Stimulated activated naive CD8-positive, alpha-beta T cell treated with anti-CD3 and anti-CD28 coated beads, Interleukin-15, Interleukin-2, amounts not matched to agents 100 U/mL and 50 U/mL, for 24 hours (primary cell): ENCODE results near the gene DTX2.
"Not testable (repeated sequence)": the region's sequence is repeated elsewhere in the genome, so short reads cannot be mapped to it uniquely, and the experiment has no call there.

Source experiments
- ATAC-seq: fragments of 150-1000 bp; cut with Tn5 transposase; one replicate; pipeline ENCODE4 v1.10.0; 2021
- DNase-seq: peaks from one replicate; pipeline ENCODE4 v3.0.0; 2021

DTX2 gene

GRCh38 chr7:76461464-76462101 is at the start of gene DTX2:
DTX2 (plus strand) TSS chr7:76461709; CDS start chr7:76480510, 18,801 bp downstream.
- DNase-seq (peak; percentile 54), ATAC-seq (peak; percentile 99)

DNA sequence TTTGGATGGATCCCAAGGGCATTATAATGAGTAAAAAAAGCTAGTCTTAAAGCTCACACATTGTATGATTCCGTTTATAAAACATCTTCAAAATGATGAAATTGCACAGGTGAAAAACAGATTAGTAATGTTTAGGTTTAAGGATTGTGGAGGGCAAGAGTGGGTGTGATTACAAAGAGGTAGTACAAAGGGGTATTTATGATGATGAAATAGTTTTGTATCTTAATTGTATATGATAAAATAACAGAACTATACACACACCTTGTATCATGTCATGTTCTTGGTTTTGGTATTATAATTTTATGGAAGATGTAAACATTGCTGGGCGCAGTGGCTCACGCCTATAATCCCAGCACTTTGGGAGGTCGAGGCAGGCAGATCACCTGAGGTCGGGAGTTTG is 49.3 kb upstream of the DTX2 start:
- DNase-seq (no peak), ATAC-seq (no peak)

DNA sequence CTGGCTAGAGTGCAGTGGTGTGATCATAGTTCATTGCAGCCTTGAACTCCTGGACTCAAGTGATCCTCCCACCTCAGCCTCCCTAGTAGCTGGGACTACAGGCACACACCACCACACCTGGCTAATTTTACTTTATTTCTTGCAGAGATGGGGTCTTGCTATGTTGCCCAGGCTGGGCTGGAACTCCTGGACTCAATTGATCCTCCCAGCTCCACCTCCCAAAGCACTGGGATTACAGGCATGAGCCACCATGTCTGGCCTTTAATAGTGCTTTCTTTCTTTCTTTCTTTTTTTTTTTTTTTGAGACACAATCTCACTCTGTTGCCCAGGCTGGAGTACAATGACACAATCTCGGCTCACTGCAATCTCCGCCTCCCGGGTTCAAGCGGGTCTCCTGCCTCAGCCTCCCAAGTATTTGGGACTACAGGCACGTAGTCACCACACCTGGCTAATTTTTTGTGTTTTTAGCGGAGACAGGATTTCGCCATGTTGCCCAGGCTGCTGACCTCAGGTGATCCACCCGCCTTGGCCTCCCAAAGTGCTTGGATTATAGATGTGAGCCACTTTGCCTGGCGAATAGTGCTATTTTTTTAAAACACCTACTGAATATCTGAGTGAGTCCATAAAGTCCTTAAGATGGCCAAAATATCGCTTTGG is 43.7 kb upstream of the DTX2 start:
- ATAC-seq, DNase-seq: not testable (repeated sequence)

- not testable (repeated sequence) for DNase-seq, ATAC-seq
Observed at GRCh38 chr7:76421097-76421496, 40.4 kb upstream of the DTX2 start.

DNA sequence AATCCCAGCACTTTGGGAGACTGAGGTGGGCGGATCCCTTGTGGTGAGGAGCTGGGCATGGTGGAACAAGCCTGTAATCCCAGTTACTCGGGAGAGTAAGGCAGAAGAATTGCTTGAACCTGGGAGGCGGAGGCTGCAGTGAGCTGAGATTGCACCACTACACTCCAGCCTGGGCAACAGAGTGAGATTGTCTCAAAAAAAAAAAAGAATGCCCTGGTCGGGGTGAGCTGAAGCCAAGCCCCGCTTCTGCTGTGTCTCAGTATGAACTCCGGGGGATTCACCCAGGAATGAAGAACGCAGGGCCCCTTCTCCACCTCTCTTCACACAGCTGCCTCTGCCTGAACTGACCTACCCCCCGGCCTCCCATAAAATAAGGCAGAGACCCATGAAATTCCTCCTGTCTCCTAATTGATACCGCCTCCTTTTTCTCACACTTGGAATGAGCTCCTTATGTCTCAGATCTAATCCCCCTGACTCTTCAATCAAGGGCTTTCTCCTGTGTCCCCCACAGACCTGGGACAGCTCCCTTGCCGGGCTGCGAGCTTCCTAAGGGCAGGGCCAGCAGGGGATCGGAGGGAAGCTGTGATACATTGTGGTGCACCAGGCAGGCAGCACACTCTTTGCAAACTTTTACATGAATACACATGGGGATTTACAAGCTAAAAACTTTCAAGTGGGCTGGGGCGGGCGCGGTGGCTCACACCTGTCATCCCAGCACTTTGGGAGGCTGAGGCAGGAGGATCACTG is 37.7 kb upstream of the DTX2 start:
- DNase-seq (no peak), ATAC-seq (no peak)

- no peak for ATAC-seq
Observed at GRCh38 chr7:76424413-76425111, 36.9 kb upstream of the DTX2 start, which contains the start of gene ZP3. ZP3 (plus strand) TSS chr7:76424950; CDS start chr7:76424965, 15 bp downstream.

DNA sequence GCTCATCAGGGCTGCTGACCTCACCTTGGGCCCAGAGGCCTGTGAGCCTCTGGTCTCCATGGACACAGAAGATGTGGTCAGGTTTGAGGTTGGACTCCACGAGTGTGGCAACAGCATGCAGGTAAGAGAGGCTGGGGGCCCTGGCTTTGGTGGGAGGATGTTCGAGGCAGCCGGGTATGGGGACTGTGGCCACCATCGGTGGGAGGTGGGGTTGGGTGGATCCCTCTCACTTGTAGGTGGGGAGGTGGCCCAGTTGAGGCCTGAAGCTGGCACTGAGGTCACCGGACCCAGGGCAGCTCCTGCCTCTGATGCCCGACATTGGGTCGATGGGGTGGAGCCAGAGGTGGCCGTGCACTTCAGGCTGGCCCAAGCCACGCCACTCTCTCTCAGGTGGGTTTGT is 36.4 kb upstream of the DTX2 start:
- ATAC-seq (no peak), DNase-seq (no peak)

More at GRCh38 chr7:76424413-76425111, 36.9 kb upstream of the DTX2 start, which contains the start of gene ZP3:
- DNase-seq: no peak

DNA sequence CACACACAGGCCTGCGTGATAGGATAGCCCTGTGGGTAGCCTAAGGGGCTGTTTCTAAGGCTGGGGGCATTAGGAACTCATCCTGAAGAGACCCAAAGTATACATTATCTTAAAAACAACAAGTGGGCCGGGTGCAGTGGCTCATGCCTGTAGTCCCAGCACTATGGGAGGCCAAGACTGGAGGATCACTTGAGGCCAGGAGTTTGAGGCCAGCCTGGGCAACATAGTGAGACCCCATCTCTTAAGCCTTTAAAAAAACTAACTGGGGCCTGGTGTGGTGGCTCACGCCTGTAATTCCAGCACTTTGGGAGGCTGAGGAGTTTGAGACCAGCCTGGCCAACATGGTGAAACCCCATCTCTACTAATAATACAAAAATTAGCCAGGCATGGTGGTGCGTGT is 36.0 kb upstream of the DTX2 start:
- not testable (repeated sequence) for ATAC-seq, DNase-seq

DNA sequence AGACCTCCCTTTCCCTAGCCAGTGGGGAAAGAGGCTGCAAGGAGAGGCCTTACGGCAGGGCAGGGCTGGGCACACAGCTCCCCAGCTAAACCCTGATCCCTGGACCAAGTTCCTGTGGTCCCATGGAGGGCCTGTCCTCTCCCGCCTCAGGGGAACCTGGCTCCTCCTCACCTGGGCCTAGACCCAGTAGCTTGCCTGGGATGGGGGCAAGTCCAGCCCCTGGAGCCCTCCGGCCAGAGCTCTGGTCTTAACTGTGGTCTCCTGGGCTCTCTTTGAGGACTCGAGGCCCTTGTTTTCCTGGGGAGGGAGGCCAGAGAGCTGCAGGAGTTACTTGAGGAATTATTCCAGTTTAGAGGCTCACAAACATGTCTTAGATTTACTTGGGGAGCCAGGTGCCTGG is 35.3 kb upstream of the DTX2 start:
- no peak for DNase-seq
- ATAC-seq: no peak

GRCh38 chr7:76427635-76428034 is 33.9 kb upstream of the DTX2 start:
- no peak for DNase-seq
- no peak for ATAC-seq

DNA sequence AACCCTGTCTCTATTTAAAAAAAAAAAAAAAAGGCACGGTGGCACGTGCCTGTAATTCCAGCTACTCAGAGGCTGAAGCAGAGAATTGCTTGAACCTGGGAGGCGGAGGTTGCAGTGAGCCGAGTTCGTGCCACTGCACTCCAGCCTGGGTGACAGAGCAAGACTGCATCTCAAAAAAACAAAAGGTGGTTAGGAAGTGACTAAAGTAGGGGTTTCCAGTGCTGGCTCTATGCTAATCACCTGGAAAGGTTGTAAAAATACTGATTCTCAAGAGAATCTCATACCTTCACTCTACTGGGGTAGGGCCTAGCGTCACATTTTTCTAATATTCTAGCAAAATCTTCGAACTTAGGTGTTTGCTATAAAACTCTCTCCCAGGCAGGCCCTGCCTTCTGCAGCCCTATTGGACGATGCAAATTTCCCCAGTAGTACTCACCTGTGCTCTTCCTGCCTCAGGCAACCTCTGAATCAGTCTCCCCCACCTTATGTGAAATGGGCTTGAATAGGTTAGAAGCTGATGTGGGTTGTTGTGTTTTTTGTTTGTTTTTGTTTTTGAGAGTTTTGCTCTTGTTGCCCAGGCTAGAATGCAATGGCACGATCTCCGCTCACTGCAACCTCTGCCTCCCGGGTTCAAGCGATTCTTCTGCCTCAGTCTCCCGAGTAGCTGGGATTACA is 33.2 kb upstream of the DTX2 start:
- ATAC-seq: no peak
- no peak for DNase-seq

GRCh38 chr7:76428868-76429805 is 32.4 kb upstream of the DTX2 start:
- no peak for ATAC-seq
- no peak for DNase-seq

- ATAC-seq (no peak), DNase-seq (no peak)
Observed at GRCh38 chr7:76430211-76430610, 31.3 kb upstream of the DTX2 start.

DNA sequence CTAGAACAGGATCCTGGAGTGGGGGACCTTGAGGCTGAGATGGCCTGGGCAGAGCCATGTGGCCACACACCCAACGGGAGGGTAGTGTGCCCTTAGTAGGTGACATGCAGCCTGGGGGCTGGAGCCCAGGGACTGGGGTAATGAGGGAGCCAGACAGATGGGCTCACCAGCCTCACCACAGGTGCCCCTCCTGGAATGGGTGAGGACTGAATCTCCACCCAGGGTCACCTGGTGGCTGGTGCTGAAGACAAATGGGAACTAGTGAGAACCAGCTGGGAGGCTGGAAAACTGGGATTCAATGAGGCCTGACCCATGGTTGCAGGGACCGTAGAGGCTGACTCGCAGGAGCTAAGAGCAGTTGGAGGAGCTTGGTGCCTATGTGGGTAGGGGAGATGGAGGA is 30.7 kb upstream of the DTX2 start:
- DNase-seq (no peak), ATAC-seq (no peak)

DNA sequence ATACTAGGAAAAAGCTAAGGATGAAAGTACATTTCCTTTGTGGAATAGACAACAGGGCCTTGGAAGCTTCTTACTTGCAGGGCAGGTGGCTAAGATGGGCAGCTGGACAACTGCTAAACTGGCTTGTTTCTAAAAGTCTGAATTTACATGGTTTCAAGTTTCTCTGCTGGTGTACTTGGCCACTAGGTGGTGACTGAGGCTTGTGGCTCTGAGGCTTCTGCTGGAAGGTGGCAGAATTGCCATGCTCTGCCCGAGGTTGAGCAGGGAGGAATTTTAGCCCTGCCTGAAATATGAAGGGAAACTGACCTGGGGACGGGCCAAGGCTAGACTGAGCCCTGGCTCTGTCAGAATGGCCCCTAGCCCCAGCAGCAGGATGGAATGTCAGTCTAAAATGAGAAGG is 23.6 kb upstream of the DTX2 start:
- peak; percentile 67 for ATAC-seq
- DNase-seq: peak; percentile 65

- not testable (repeated sequence) for ATAC-seq, DNase-seq
Observed at GRCh38 chr7:76439120-76439888, 22.2 kb upstream of the DTX2 start.

DNA sequence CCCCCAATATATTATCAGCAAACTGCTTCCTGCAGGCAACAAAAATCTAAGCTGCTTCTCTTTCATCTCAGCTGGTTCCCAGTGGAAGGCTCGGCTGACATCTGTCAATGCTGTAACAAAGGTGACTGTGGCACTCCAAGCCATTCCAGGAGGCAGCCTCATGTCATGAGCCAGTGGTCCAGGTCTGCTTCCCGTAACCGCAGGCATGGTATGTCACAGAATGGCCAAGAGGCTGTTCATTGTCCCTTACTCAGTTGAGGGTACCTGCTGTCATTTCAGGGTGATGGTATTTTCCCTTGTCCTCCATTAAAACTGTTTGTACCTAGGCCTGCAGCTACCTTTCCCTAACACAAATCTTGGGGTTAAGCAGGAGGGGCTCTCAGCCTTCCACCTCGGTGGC is 21.1 kb upstream of the DTX2 start:
- ATAC-seq, DNase-seq: not testable (repeated sequence)

DNA sequence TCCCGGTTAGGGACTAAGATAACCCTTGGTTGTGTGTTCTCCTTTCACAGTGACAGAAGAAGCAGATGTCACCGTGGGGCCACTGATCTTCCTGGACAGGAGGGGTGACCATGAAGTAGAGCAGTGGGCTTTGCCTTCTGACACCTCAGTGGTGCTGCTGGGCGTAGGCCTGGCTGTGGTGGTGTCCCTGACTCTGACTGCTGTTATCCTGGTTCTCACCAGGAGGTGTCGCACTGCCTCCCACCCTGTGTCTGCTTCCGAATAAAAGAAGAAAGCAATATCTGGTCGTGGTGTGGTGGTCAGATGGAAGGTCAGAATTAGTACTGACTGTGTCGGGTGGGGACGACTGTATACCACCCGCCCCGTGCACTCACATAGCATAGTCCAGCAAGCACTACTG is 19.7 kb upstream of the DTX2 start:
- peak; percentile 44 for ATAC-seq
- not testable (repeated sequence) for DNase-seq

GRCh38 chr7:76442664-76443446 is 18.7 kb upstream of the DTX2 start:
- not testable (repeated sequence) for ATAC-seq, DNase-seq
